SK-N-SH (cell line): ENCODE measurements around the gene NCOA4. TPM values are rescaled to one million over a fixed set of nuclear protein-coding genes. Genes with fewer than 3 reads are reported as not detected.

ENCODE experiments used
- CTCF ChIA-PET: fragments of 300-600, 350-600 bp; formaldehyde crosslinking; extraction: SDS; loops from one replicate; lab custom pipeline; 2021; lab: Yijun Ruan, JAX
- POLR2A ChIA-PET: fragments of 350-600 bp; sonication (Branson Sonifier 250); formaldehyde crosslinking; extraction: SDS; loops from one replicate; lab custom pipeline; 2020; ENCODE audit warnings: antibody characterized with exemption, inconsistent platforms; lab: Yijun Ruan, JAX
- DNase-seq: peaks from one replicate; pipeline ENCODE4 v3.0.0; 2012
- H2AFZ ChIP-seq: fragments of 200-600 bp; sonication (generic); 2 replicates; pipeline ENCODE4 v1.8.1; 2016; ENCODE audit warnings: antibody characterized with exemption, mild to moderate bottlenecking, low read depth
- H3F3A ChIP-seq: fragments of 200-600 bp; sonication (generic); replicated peaks from 2 replicates; pipeline ENCODE3; 2016; ENCODE audit warnings: antibody characterized with exemption, mild to moderate bottlenecking; ENCODE audit not compliant: insufficient read depth
- H3K27ac ChIP-seq, 2 experiments: fragments of 200-500 bp in 1 of 2; fragments of 200-600 bp in 1 of 2; sonication (Bioruptor generic) in 1 of 2; sonication (generic), shearing (Covaris generic) in 1 of 2; 2 replicates each; pipeline versions ENCODE4 v1.5.1 to v1.6.1; 2014 to 2016; ENCODE audit warnings: low read depth in 2 of 2, inconsistent platforms in 1 of 2, low read length in 1 of 2, mild to moderate bottlenecking in 1 of 2, mixed read lengths in 1 of 2
- H3K27me3 ChIP-seq: fragments of 200-600 bp; sonication (generic), shearing (Covaris generic); 2 replicates; pipeline ENCODE4 v1.6.1; 2016; ENCODE audit warnings: mixed run types; ENCODE audit not compliant: insufficient read depth
- H3K36me3 ChIP-seq, 2 experiments: fragments of 200-500 bp in 1 of 2; fragments of 200-600 bp in 1 of 2; sonication (Bioruptor generic) in 1 of 2; sonication (generic) in 1 of 2; replicated peaks in 1 of 2; 2 replicates each; pipeline versions ENCODE3 to v1.5.1; 2014 to 2016; ENCODE audit warnings: low read length in 1 of 2, mild to moderate bottlenecking in 1 of 2; ENCODE audit not compliant: insufficient read depth in 2 of 2, control insufficient read depth in 1 of 2
- H3K4me1 ChIP-seq, 2 experiments: fragments of 200-500 bp in 1 of 2; fragments of 200-600 bp in 1 of 2; sonication (Bioruptor generic) in 1 of 2; sonication (generic), shearing (Covaris generic) in 1 of 2; 2 replicates each; pipeline versions ENCODE4 v1.5.1 to v1.6.1; 2014 to 2016; ENCODE audit warnings: low read depth in 1 of 2, low read length in 1 of 2, mixed run types in 1 of 2; ENCODE audit not compliant: insufficient read depth in 2 of 2, control insufficient read depth in 1 of 2
- H3K4me2 ChIP-seq: fragments of 200-600 bp; sonication (generic), shearing (Covaris generic); 2 replicates; pipeline ENCODE4 v1.6.1; 2017; ENCODE audit warnings: mixed run types
- H3K4me3 ChIP-seq, 2 experiments: fragments of 200-500 bp in 1 of 2; fragments of 200-600 bp in 1 of 2; sonication (Bioruptor generic) in 1 of 2; sonication (generic), shearing (Covaris generic) in 1 of 2; 2 replicates each; pipeline versions ENCODE4 v1.5.1 to v1.8.1; 2014 to 2016; ENCODE audit warnings: low read depth in 2 of 2, inconsistent platforms in 1 of 2, low read length in 1 of 2, mild to moderate bottlenecking in 1 of 2, mixed read lengths in 1 of 2, moderate library complexity in 1 of 2
- H3K79me2 ChIP-seq: fragments of 200-600 bp; sonication (generic); 2 replicates; pipeline ENCODE4 v1.8.1; 2017; ENCODE audit warnings: mild to moderate bottlenecking; ENCODE audit not compliant: insufficient read depth
- H3K9ac ChIP-seq: fragments of 200-600 bp; sonication (generic); 2 replicates; pipeline ENCODE4 v1.6.1; 2017; ENCODE audit warnings: mixed run types
- H3K9me2 ChIP-seq: fragments of 200-600 bp; sonication (generic); 2 replicates; pipeline ENCODE4 v1.6.1; 2017; ENCODE audit warnings: mixed run types
- H3K9me3 ChIP-seq: fragments of 200-600 bp; sonication (generic); 2 replicates; pipeline ENCODE4 v1.6.1; 2017; ENCODE audit warnings: mixed run types, mild to moderate bottlenecking, moderate library complexity
- H4K20me1 ChIP-seq: fragments of 200-600 bp; sonication (generic); 2 replicates; pipeline ENCODE4 v1.6.1; 2017; ENCODE audit warnings: mild to moderate bottlenecking, mixed run types; ENCODE audit not compliant: insufficient read depth
- ELF1 ChIP-seq: IDR thresholded peaks from 2 replicates; pipeline ENCODE4 v1.4.0; 2012
- EZH2phosphoT487 ChIP-seq: fragments of 200-600 bp; sonication (generic); IDR thresholded peaks from 2 replicates; pipeline ENCODE4 v1.6.1; 2017; ENCODE audit warnings: low read depth, mixed run types, mild to moderate bottlenecking, antibody characterized with exemption, moderate library complexity, borderline replicate concordance
- FOXM1 ChIP-seq: IDR thresholded peaks from 2 replicates; pipeline ENCODE4 v1.4.0; 2012; ENCODE audit warnings: low read depth, mild to moderate bottlenecking
- GABPA ChIP-seq: IDR thresholded peaks from 2 replicates; pipeline ENCODE4 v1.4.0; 2012; ENCODE audit warnings: low read depth, mild to moderate bottlenecking
- GATA2 ChIP-seq: sonication (generic); formaldehyde crosslinking; IDR thresholded peaks from 2 replicates; pipeline ENCODE4 v1.5.0; 2020; ENCODE audit warnings: mild to moderate bottlenecking, missing genetic modification reagents
- NFIC ChIP-seq: IDR thresholded peaks from 2 replicates; pipeline ENCODE4 v1.4.0; 2012; ENCODE audit warnings: borderline replicate concordance
- NRF1 ChIP-seq: IDR thresholded peaks from 2 replicates; pipeline ENCODE4 v1.6.1; 2012; ENCODE audit warnings: low read depth, mild to moderate bottlenecking, low read length
- RAD21 ChIP-seq: IDR thresholded peaks from 2 replicates; pipeline ENCODE4 v1.6.1; 2012; ENCODE audit warnings: mild to moderate bottlenecking, low read length
- RFX5 ChIP-seq: IDR thresholded peaks from 2 replicates; pipeline ENCODE4 v1.6.1; 2012; ENCODE audit warnings: mild to moderate bottlenecking, improper control_type of control experiment, low read length
- SIN3A ChIP-seq: IDR thresholded peaks from 2 replicates; pipeline ENCODE4 v1.6.1; 2012; ENCODE audit warnings: low read depth, mild to moderate bottlenecking, low read length, moderate library complexity, borderline replicate concordance
- TAF1 ChIP-seq: IDR thresholded peaks from 2 replicates; pipeline ENCODE4 v1.6.1; 2012; ENCODE audit warnings: low read depth, mild to moderate bottlenecking, low read length, moderate library complexity, borderline replicate concordance
- WGBS: methylation state at CpG from one replicate; pipeline ENCODE4 v1.1.6; 2017; ENCODE audit warnings: low lambda C conversion rate; 5-methylcytosine and 5-hydroxymethylcytosine counted together
- polyA plus RNA-seq, 3 experiments: library from polyadenylated mRNA; depleted of rRNA; stranded (reverse); fragments of >200 nt; gene quantifications; 2 replicates each; pipeline ENCODE4 v1.2.3, GENCODE V29; 2012
- TF ChIP-seq, protein P1 (sequence below): fragments of 200-600 bp; sonication (generic); IDR thresholded peaks from 2 replicates; pipeline ENCODE4 v1.6.1; 2017; ENCODE audit warnings: antibody characterized with exemption, mild to moderate bottlenecking, moderate library complexity
- TF ChIP-seq, protein P2 (sequence below): IDR thresholded peaks from 2 replicates; pipeline ENCODE4 v1.4.0; 2012; ENCODE audit warnings: low read depth, borderline replicate concordance
- TF ChIP-seq, protein P3 (sequence below): fragments of 150-350 bp; IDR thresholded peaks from 2 replicates; pipeline ENCODE4 v1.6.1; 2017; ENCODE audit warnings: antibody characterized with exemption, low read length, low read depth, borderline replicate concordance

The NCOA4 gene
- polyA plus RNA-seq, 1 of the 3 experiments (the other 2 are of a cell fraction): 30.3 TPM

DNA sequence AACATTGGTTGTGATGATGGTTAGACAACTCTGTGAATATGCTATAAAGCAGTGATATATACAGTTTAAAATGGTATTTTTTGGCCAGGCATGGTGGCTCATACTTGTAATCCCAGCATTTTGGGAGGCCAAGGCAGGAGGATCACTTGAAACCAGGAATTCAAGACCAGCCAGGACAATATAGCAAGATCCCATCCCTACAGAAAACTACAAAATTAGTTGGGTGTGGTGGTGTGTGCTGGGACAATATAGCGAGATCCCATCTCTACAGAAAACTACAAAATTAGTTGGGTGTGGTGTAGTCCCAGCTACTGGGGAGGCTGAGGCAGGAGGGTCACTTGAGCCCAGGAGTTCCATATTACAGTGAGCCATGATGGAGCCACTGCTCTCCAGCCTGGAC, 43.1 kb upstream of the NCOA4 start:
- Histone ChIP-seq H3K4me1 (no peaks in the 10 kb centered on the region), H3K36me3 (no peaks in the 10 kb centered on the region), H3K27me3 (no peaks in the 10 kb centered on the region), H3K27ac (no peak overlapping the region), H3K79me2 (no peaks in the 10 kb centered on the region), H3F3A (no peaks in the 10 kb centered on the region), H4K20me1 (no peaks in the 10 kb centered on the region), H3K4me2 (no peak overlapping the region), H3K9me3 (no peaks in the 10 kb centered on the region), H3K9me2 (no peaks in the 10 kb centered on the region), H3K9ac (no peak overlapping the region), H2AFZ (no peak overlapping the region), H3K4me3 (no peak overlapping the region)
- ChIA-PET POLR2A (no interaction called here), CTCF (interaction anchor here (0.6 to 0.9 kb wide), 2 partner anchors 42 to 542 kb away, joined by 4 read pairs; no protein-coding TSS in a partner anchor)
- no peak for DNase-seq
- WGBS: 58% methylated on average over 1 of the region's 1 CpG
- TF ChIP-seq, protein P1, sequence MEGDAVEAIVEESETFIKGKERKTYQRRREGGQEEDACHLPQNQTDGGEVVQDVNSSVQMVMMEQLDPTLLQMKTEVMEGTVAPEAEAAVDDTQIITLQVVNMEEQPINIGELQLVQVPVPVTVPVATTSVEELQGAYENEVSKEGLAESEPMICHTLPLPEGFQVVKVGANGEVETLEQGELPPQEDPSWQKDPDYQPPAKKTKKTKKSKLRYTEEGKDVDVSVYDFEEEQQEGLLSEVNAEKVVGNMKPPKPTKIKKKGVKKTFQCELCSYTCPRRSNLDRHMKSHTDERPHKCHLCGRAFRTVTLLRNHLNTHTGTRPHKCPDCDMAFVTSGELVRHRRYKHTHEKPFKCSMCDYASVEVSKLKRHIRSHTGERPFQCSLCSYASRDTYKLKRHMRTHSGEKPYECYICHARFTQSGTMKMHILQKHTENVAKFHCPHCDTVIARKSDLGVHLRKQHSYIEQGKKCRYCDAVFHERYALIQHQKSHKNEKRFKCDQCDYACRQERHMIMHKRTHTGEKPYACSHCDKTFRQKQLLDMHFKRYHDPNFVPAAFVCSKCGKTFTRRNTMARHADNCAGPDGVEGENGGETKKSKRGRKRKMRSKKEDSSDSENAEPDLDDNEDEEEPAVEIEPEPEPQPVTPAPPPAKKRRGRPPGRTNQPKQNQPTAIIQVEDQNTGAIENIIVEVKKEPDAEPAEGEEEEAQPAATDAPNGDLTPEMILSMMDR: no peak
- TF ChIP-seq GATA2: no peak
- TF ChIP-seq, protein P2, sequence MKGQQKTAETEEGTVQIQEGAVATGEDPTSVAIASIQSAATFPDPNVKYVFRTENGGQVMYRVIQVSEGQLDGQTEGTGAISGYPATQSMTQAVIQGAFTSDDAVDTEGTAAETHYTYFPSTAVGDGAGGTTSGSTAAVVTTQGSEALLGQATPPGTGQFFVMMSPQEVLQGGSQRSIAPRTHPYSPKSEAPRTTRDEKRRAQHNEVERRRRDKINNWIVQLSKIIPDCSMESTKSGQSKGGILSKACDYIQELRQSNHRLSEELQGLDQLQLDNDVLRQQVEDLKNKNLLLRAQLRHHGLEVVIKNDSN: no peak
- TF ChIP-seq FOXM1: no peak
- TF ChIP-seq ELF1: no peak
- no peak for TF ChIP-seq NFIC
- TF ChIP-seq, protein P3, sequence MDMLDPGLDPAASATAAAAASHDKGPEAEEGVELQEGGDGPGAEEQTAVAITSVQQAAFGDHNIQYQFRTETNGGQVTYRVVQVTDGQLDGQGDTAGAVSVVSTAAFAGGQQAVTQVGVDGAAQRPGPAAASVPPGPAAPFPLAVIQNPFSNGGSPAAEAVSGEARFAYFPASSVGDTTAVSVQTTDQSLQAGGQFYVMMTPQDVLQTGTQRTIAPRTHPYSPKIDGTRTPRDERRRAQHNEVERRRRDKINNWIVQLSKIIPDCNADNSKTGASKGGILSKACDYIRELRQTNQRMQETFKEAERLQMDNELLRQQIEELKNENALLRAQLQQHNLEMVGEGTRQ: no peak
- no peak for TF ChIP-seq TAF1
- TF ChIP-seq RFX5: no peak
- TF ChIP-seq GABPA: no peak
- TF ChIP-seq NRF1: no peak

DNA sequence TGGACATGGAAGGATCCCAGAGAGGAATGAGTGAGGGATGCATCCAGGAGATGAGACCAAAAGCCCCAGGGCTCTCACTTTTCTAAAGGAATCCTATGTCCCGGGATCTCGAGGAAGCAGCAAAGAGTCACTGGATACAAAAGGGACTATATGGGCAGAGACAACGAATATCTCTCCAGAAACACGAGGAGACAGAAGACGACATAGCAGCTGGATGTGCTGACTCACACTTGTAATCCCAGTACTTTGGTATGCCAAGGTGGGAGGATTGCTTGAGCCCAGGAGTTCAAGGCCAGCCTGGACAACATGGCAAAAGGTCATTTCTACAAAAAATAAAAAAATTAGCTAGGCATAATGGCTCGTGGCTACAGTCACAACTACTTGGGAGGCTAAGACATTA, 40.3 kb upstream of the NCOA4 start:
- CTCF ChIA-PET: interaction anchor here (1.3 kb wide), 1 partner anchor 158 kb away, joined by 4 read pairs; no protein-coding TSS in a partner anchor
- no peak for DNase-seq
- no peaks in the 10 kb centered on the region for H3K36me3 ChIP-seq
- no peaks in the 10 kb centered on the region for H3K79me2 ChIP-seq
- no peak overlapping the region for H3K9ac ChIP-seq
- H2AFZ ChIP-seq: no peak overlapping the region
- H3K9me2 ChIP-seq: no peaks in the 10 kb centered on the region
- no peaks in the 10 kb centered on the region for H4K20me1 ChIP-seq
- no peak overlapping the region for H3K4me2 ChIP-seq
- H3K4me1 ChIP-seq: no peaks in the 10 kb centered on the region
- POLR2A ChIA-PET: no interaction called here
- no peak overlapping the region for H3K4me3 ChIP-seq
- no peaks in the 10 kb centered on the region for H3K9me3 ChIP-seq
- H3F3A ChIP-seq: no peaks in the 10 kb centered on the region
- H3K27me3 ChIP-seq: no peaks in the 10 kb centered on the region
- 36% methylated on average over 6 of the region's 6 CpGs for WGBS
- H3K27ac ChIP-seq: no peak overlapping the region
- no peak for TF ChIP-seq RAD21
- TF ChIP-seq SIN3A: no peak
- TF ChIP-seq EZH2phosphoT487: no peak
- TF ChIP-seq ELF1: no peak
